HG03575 (cell line): ENCODE measurements around the gene PLVAP.
A peak's percentile ranks its signal among the peaks of the same experiment; 100 is the strongest.

Experiments
- ATAC-seq: cut with Tn5 transposase; IDR thresholded peaks from one replicate; pipeline ENCODE4 v1.9.1; 2021; ENCODE audit not compliant: unreplicated experiment, insufficient number of reproducible peaks, low FRiP score; ENCODE audit errors: extremely low read depth

Gene PLVAP

DNA sequence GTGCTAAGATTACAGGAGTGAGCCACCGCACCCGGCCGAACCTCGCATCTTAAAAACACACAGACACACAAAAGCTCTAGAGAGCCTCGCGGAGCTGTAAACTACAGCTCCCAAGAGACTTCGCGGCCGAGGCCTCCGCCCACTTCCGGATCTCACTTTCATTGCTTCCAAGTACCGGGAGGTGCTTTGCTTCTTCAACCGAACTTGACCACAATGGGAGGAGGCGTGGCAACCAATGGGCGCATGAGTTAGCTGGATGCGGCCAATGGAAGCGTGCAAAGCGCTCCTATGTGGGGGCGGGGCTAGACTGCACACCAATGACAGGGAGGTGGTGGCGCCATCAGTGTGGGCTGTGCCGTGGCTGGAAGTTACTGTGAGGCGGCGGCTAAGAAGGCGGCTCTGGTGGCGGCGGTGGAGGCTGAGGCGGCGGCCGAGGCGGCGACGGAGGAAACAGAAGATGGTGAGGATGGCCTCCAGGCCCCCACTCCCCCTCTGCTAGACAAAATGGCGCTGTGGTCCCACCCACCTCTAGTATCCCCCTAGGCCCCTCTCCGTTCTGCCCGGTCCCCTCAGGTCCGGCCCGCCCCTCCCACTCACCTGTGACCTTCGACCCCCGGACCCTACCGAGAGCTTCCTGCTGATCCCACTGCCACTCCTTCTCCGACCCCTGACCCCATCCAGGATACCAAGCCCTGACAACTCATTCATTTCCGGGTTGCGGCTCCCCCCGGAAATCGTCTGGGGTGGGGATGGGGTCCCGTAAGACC, 67.8 kb downstream of the PLVAP start, which contains the start of gene DDA1:
Gene DDA1, plus strand, starts transcription at position 366 of the 767 bp plus-strand sequence. Its CDS starts 92 bp downstream, at position 458.
- ATAC-seq: no peak

DNA sequence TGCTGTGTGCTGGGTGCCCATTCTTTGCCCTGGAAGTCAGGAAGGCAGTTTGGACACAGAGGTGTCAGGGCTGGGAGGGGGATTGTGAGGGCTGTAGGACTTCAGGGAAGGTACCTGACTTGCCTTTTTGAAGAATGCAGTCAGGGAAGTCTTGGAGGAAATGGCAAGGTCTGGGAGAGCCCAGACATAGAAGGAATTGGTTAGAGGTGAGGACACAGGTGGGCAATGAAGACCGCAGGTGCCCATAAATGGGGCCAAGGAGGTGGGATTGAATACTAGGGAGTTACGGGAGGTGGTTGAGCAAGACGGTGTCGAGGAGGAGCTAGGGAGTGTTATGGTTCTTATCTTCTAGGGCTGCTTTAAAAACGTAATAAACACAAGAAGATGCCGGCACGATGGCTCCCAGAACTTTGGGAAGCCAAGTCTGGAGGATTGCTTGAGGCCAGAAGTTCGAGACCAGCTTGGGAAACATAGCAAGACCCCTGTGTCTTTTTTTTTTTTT, 69.2 kb downstream of the PLVAP start:
- ATAC-seq: no peak

DNA sequence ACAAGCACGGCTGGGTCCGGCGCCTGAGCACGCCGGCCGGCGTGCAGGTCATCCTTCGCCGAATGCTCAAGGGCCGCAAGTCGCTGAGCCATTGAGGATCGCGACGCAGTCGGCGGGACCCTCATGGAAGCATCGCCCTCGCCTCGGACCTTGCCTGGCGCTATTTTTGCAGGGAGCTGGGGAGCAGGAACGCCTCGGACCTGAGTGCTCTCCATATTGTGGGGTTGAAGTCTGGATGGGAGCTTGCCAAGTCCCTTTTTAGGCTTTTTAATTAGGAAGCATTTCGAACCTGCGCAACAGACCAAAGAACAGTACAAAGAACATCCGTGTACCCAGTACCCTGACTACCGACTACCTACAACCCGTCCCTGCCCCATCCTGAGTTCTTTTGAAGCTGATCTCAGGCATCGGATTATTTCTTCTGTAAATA, 70.8 kb downstream of the PLVAP start:
- no peak for ATAC-seq

DNA sequence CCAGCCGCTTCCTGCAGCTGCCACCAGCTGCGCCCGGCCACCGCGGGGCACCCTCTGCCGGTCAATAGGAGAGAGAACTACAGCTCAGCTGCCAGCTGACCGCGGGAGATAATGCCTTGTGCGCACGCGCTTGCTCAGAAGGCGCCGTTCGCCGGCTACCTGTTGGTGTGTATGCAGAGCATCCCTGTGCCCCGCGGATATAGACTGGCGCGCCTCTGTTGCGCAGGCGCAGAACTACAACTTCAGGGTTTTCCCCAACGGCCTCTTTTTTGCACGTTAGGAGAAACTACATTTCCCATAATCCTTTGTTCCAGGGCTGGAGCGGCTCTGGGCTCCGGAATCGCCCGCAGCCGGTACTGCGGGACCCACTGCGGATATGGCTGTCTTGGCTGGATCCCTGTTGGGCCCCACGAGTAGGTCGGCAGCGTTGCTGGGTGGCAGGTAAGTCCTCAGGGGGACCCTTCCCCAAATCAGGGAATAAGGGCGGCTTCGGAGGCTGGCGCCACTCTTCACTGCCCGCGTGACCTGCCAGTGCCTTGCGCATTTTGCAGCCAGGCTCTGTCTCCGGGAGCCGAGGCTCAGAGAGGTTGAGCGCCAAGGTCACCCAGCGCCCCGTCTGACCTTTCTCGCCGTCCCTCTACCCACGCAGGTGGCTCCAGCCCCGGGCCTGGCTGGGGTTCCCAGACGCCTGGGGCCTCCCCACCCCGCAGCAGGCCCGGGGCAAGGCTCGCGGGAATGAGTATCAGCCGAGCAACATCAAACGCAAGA, 71.4 kb downstream of the PLVAP start, which contains the start of gene MRPL34:
Gene MRPL34, plus strand, starts transcription at position 356 of the 768 bp plus-strand sequence. Its CDS starts 21 bp downstream, at position 377.
- ATAC-seq: peak; percentile 34

DNA sequence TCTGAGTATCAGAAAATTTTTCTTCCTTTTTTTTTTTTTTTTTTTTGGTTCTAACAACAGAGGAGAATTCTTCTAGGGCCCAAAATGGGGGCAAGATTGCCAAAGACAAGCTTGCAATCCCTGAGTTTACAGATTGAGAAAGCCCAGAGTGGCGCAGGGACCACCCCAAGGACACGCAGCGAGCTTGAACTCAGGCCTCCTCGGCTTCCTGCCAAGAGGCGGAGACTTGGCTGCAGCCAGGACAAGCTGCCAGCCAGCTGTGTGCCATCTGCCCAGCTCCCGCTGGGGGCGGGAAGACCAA, 72.0 kb downstream of the PLVAP start:
- no peak for ATAC-seq

DNA sequence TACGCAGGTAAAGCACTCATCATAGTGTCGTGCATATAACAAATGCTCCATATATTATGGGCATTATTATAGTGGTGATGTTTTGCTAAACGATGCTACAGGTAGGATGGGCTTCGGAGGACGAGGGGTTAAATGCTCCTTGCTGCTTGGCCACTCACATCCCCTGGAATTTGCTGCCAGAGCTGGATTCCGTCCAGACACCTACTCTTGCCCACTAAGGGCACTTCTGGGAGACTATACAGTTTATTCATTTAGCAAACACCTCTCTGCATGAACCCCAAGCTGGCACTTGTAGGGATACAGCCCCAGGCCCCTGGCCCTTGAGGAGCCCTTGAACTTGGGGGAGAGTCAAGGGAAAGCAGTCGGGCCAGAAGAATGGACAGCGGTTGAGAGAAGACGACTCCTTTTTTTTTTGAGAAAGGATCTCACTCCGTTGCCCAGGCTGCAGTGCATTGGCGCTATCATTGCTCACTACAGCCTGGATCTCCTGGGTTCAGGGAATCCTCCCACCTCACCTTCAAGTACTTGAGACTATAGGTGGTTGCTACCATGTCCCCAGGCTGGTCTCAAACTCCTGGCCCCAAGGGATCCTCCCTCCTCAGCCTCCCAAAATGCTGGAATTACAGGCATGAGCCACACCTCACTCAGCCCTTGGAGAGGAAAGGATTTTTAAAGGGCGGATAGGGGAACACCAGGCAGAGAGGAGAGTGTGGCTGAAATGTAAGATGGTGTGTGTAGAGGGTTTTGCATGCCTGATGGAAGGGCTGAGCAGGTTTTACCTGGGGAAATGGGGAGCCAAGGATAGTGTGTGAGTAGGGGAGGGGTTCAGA, 72.5 kb downstream of the PLVAP start:
- no peak for ATAC-seq

DNA sequence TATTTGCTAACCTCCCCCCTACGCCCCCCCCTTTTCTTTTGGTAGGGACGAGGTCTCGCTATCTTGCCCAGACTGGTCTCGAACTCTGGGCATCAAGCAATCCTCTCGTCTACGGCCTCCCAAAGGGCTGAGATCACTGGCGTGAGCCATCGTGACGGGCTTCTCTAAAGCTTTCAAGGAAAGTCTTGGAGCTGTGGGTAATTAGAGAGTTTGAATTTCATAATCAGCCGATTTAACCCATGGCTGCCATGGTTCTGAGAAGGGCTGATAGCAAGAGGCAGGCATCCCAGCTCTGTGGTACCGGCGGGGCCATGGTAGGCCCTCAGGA, 73.2 kb downstream of the PLVAP start:
- ATAC-seq: no peak

DNA sequence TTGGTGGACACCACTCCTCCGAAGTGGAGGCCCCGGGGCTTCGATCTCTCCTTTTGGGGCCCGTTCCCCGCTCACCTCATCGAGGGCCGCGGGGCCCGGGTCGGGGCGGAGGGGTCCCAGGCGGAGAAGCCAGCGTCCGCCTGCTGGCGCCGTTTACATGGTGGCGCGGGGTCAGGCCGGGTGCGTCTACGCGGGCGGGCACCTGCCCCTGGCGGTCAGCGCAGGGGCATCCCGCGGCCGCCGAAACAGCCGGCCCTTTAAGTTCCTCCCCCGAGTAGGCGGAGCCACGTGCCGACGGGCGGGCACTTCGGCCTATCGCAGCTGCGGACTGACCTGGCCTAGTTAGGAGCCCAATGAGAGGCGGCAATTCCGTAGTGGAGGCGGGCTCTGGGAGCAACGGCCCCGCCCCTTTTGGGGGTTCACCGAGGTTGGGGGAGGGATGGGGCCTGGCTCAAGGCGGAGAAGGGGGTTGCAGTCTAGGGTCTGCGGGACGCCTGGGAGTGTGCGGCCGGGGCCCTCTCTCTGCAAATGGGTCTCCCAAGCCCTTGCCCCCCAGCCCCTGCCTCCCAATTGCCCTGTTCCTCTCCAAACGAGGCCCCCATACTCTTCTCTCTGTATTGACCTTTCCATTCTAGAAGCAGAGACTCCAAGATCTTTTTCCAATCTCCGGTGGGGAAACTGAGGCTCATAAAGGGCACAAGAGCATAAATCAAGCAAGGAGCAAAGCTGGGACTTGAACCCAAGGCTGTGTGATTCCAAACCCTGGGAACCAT, 73.8 kb downstream of the PLVAP start, which contains the start of gene ABHD8:
Gene ABHD8, minus strand, starts transcription at position 259 of the 773 bp plus-strand sequence. CDS start 1,809 bp downstream, outside the sequence.
- no peak for ATAC-seq

DNA sequence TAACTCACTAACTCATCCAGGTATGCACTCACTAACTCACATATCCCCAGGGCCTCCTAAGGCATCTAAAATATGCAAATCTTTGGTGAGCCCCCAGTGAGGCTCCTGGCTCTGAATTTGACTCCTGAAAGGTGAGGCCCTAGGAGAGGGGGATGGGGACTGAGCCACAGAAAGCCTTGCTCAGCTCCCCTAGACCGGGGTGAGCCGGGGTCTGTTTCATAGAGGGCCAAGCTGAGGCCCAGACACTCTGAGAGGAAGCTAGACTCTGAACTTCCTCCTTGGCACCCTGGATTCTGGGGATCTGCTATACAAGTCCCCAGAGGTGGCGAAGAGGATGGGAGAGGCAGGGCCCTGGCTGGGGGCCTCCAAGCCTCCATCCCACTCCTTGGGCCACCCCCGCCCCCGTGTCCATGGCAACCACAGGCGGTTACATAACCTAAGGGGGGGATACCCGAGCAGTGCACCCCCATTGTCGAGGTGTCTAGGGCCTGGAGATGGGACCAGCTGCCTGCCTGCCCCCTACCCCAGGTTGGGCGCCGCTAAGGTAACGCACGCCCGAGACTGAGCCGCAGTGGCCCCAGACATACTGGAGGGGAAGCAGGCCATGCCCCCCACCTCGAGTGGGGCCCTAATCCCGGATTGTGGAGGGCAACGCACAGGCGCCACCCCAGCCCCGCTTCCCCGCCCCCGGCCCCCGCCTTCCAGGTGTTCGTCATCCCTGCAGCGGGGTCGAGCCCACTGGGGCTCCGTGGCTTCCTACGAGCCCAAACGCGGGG, 74.6 kb downstream of the PLVAP start:
- no peak for ATAC-seq
